ENCODE results near the gene TPSB2.
"Not testable (repeated sequence)": the region's sequence is repeated elsewhere in the genome, so short reads cannot be mapped to it uniquely, and the experiment has no call there.

TPSB2 gene

GRCh38 chr16:1230084-1230470, at the start of gene TPSB2:
TSS of gene TPSB2 (minus strand) at chr16:1230184. CDS start at chr16:1229951, 233 bp downstream.
- not testable (repeated sequence) for DNase-seq (ENCODE audit: low read depth)

- no peak for DNase-seq (ENCODE audit: low read depth)
These were observed 49.3 kb upstream of the TPSB2 start for GRCh38 chr16:1279081-1279944.

DNA sequence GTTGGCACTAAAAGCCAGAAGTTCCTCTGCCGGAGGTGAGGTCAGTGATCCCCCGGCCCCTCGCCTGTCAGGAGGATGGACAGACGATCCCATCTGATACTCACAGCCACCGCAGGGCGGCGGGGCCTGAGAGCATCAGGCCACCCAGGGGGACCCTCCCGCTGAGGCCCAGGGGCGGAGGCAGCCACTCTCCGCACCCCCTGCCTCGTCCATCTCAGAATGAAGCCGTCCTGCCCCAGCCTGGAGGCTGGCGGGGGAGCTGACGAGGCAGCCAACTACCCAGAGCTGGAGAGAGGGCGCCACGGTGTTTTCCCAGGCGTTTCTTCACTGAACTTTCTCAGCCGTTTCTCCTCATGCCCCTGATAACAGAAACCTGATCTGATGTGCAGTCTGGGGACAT, 48.5 kb upstream of the TPSB2 start:
- no peak for DNase-seq (ENCODE audit: low read depth)

- DNase-seq (ENCODE audit: low read depth) = no peak
These were observed 47.8 kb upstream of the TPSB2 start for GRCh38 chr16:1277617-1278282.

GRCh38 chr16:1277151-1277598, 47.2 kb upstream of the TPSB2 start:
- no peak for DNase-seq (ENCODE audit: low read depth)

GRCh38 chr16:1276580-1276878, 46.5 kb upstream of the TPSB2 start:
- DNase-seq (ENCODE audit: low read depth) = no peak

GRCh38 chr16:1275791-1276579, 46.0 kb upstream of the TPSB2 start:
- DNase-seq (ENCODE audit: low read depth) = no peak

- DNase-seq (ENCODE audit: low read depth) = no peak
These were observed 44.8 kb upstream of the TPSB2 start for GRCh38 chr16:1274767-1275166.

DNA sequence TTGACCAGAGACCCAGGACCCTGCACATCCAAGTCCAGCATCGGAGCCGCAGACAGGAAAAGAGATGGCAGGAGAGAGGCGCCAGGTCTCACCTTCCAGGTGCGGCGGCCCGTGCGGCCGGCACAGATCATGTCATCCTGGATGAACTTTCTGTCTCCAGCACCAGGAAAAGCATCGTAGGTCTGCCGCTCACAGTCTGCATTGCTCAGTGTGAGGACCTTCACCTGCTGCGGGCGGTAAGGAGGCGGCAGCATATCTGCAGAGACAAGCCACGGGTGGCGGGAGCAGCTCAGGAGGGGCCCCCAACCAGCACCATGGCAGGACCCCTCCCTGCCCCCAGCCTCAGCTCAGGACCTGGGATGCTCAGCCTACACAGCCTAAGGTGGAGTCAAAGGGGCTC, 43.8 kb upstream of the TPSB2 start:
- no peak for DNase-seq (ENCODE audit: low read depth)

DNA sequence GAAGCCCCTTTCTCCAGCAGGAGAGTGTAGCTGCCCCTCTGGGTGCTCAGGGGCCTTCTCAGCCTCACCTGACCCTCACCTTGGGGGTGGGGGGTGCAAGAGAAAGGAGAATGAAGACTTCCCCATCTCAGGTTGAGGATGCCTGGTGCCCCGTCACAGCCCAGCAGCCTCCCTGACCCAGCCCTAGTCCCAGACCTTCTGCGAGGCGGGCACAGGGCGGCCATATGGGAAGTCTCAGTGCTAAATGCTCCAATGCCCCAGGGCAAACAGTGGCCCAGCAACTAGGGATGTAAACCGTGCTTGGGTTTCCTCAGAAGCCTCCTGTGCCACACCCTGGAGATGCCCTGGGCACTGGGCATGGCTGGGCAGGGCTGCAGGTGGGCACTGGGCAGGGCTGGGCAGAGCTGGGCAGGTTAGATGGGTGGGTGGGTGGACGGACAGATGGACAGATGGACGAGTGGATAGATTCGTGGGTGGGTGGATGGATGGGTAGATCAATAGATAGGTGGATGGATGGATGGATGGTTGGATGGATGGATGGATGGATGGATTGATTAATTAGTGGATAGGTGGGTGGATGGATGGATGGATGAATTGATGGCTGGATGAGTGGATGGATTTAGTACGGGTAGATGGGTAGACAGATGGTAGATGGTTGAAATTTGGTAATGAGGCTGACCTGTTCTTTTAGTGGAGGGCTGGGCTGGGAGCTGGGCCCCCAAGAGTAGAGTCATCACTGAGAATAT, 42.6 kb upstream of the TPSB2 start:
- DNase-seq (ENCODE audit: low read depth) = no peak

GRCh38 chr16:1271724-1272413, 41.9 kb upstream of the TPSB2 start:
- DNase-seq (ENCODE audit: low read depth) = not testable (repeated sequence)

DNA sequence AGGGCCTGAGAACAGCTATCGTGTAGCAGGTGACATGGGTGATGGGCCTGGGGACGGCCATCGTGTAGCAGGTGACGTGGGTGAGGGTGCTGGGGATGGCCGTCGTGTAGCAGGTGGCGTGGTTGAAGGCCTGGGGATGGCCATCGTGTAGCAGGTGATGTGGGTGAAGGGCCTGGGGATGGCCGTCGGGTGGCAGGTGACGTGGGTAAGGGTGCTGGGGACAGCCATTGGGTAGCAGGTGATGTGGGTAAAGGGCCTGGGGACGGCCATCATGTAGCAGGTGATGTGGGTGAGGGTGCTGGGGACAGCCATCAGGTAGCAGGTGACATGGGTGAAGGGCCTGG, 41.4 kb upstream of the TPSB2 start:
- no peak for DNase-seq (ENCODE audit: low read depth)

GRCh38 chr16:1269418-1269817, 39.4 kb upstream of the TPSB2 start:
- DNase-seq (ENCODE audit: low read depth) = not testable (repeated sequence)

DNA sequence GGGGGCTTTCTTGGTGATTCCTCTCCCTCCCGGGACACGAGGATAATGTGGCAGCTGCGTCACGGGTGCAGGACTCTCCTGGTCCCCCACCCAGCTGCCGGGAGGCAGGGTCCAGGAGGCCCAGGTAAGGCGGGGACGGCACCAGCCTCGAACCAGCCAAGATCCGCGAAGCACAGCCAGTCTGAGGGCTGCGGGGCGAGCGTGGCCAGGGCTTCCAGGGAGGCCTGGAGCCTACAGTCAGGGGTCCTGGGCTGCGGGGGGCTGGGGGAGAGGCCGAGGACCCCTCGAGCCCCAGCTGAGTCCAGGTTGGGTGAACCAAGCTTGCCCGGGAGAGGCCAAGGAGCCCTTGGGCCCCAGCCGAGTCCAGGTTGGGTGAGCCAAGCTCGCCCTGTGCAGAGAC, 35.8 kb upstream of the TPSB2 start:
- no peak for DNase-seq (ENCODE audit: low read depth)

DNA sequence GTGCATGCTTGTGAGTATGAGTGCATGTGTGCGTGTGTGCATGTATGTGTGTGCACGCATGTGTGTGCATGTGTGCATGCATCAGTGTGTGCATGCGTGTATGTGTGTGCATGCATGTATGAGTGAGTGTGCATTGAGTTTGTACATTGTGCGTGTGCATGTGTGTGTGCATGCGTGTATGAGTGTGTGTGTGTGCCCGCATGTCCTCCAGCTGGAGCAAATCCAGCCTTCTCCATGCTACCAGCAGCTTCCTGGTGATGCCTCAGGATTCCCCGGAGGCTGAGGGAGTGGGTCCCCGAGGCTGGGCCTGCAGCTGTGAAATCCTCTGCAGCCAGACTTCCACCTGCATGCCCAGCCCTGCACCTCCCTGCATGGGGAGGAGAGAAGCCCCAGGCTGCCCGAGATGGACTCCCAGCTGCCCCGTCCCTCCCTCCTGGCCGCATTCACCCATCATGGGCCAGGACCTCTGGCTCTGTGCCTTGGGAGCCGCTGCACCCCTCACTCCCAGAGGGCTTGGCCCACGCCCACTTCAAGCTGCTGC, 35.2 kb upstream of the TPSB2 start:
- no peak for DNase-seq (ENCODE audit: low read depth)

- DNase-seq (ENCODE audit: low read depth) = no peak
These were observed 34.5 kb upstream of the TPSB2 start for GRCh38 chr16:1264345-1265089.

GRCh38 chr16:1263591-1264344, 33.8 kb upstream of the TPSB2 start:
- DNase-seq (ENCODE audit: low read depth) = no peak

- no peak for DNase-seq (ENCODE audit: low read depth)
These were observed 32.9 kb upstream of the TPSB2 start for GRCh38 chr16:1262846-1263221.

DNA sequence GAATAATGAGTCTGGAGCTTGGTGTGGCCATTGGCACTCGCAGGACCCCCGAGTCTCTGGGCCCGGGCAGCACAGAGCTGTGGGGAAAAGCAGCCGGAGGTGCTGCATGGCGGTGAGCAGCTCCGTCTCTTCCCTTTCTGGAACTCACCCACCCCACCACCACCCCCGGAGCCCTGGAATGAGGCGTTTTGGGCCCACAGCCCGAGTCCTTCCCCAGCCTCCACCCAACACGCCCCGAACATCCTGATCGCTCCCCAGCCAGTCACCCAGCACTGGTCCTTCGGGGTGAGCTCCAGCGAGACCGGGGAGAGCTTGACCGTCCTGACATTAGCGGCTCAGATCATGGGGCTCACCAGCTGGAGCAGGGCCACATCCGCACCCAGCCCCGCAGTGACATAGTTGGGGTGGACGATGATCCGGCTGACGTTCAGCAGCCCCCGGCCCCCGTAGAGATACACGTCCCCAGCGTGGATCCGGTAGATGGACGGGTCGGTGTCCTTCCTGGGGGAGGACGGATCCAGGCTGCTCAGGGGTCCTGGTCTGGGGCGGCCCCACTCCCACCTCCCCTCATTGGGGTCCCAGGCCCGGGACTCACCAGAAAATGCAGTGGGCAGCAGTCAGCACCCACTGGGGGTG, 32.3 kb upstream of the TPSB2 start:
- no peak for DNase-seq (ENCODE audit: low read depth)

Measured in activated T-cell treated with anti-CD3 and anti-CD28 coated beads for 48 hours (primary cell).